ENCODE results near the gene SLC2A10. TPM values are rescaled to one million over a fixed set of nuclear protein-coding genes. Genes with fewer than 3 reads are reported as not detected.

The SLC2A10 gene
- polyA plus RNA-seq, 1 donor (not counting 4 experiments of a cell fraction or from before 2014, with no cell fraction given): not detected

DNA sequence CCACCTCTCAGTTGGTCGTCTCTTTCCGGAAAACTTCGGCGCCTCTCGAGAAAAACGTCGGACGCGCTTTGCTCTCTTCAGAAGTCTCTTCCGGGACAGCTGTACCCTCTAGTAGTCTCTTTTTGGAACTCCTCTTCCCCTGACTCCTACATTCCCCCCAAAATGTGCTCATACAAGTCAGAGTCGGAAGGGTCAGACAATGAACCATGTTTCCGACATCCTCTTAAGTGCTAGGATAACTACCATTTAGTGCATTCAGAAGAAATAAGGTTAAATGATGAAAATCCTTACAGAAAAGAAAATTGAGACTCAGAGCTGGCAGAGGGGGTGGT lies 19.7 kb upstream of the SLC2A10 start:
- Histone ChIP-seq H3K4me3 (ENCODE audit: control insufficient read depth in 2 of 3, extremely low read depth in 1 of 3, insufficient read depth in 2 of 3, low read depth in 1 of 3, low read length in 3 of 3) (peak overlapping the region; percentile 37 to 81 (median 74)), H4K20me1 (ENCODE audit: control insufficient read depth, extremely low read depth, insufficient read depth, low read length) (no peaks in the 10 kb centered on the region), H3K9me1 (ENCODE audit: control insufficient read depth, extremely low read depth, insufficient read depth, low read length) (no peaks in the 10 kb centered on the region), H3K79me2 (ENCODE audit: control insufficient read depth, insufficient read depth, low read length) (peaks cover 33% of the 10 kb centered on the region), H3K9me3 (ENCODE audit: control insufficient read depth, low read depth, low read length) (no peaks in the 10 kb centered on the region), H3K36me3 (ENCODE audit: control insufficient read depth in 2 of 2, extremely low read depth in 1 of 2, insufficient read depth in 2 of 2, low read length in 2 of 2) (peaks cover 0 to 2% of the 10 kb centered on the region in 2 experiments), H3K4me1 (ENCODE audit: control insufficient read depth, extremely low read depth, insufficient read depth, low read length) (peaks cover 4% of the 10 kb centered on the region), H3K27me3 (ENCODE audit: control insufficient read depth, extremely low read depth, insufficient read depth, low read length) (no peaks in the 10 kb centered on the region), H2AFZ (ENCODE audit: control insufficient read depth, low read length) (peak overlapping the region; percentile 95), H3K27ac (ENCODE audit: control insufficient read depth, insufficient read depth, low read length) (peak overlapping the region; percentile 74), H3K4me2 (ENCODE audit: control insufficient read depth, extremely low read depth, insufficient read depth, low read depth, low read length) (peak overlapping the region; percentile 92), H3K9ac (ENCODE audit: control insufficient read depth, extremely low read depth, insufficient read depth, low read length) (peak overlapping the region; percentile 91)
- no peak for TF ChIP-seq EZH2 (IDR thresholded peaks at IDR 0.05; ENCODE audit: low read length)
- TF ChIP-seq, protein P1, sequence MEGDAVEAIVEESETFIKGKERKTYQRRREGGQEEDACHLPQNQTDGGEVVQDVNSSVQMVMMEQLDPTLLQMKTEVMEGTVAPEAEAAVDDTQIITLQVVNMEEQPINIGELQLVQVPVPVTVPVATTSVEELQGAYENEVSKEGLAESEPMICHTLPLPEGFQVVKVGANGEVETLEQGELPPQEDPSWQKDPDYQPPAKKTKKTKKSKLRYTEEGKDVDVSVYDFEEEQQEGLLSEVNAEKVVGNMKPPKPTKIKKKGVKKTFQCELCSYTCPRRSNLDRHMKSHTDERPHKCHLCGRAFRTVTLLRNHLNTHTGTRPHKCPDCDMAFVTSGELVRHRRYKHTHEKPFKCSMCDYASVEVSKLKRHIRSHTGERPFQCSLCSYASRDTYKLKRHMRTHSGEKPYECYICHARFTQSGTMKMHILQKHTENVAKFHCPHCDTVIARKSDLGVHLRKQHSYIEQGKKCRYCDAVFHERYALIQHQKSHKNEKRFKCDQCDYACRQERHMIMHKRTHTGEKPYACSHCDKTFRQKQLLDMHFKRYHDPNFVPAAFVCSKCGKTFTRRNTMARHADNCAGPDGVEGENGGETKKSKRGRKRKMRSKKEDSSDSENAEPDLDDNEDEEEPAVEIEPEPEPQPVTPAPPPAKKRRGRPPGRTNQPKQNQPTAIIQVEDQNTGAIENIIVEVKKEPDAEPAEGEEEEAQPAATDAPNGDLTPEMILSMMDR (optimal IDR thresholded peaks at IDR 0.05 in 1 of 3, IDR thresholded peaks at IDR 0.05 in 1 of 3, conservative IDR thresholded peaks at IDR 0.05 in 1 of 3; ENCODE audit: extremely low read depth in 1 of 3, insufficient read depth in 2 of 3, low read length in 3 of 3): no peak
- no peak for FAIRE-seq
- dilution Hi-C loops (cut with MboI; ENCODE audit: extremely low pct_ligation_motif_present, low sequenced_read_pairs): no loop called here
- no peak for DNase-seq (ENCODE audit: low read depth, low spot score)

- Histone ChIP-seq H3K9me3 (ENCODE audit: control insufficient read depth, low read depth, low read length) (no peaks in the 10 kb centered on the region), H3K36me3 (ENCODE audit: control insufficient read depth in 2 of 2, extremely low read depth in 1 of 2, insufficient read depth in 2 of 2, low read length in 2 of 2) (peaks cover 0 to 2% of the 10 kb centered on the region in 2 experiments), H3K4me2 (ENCODE audit: control insufficient read depth, extremely low read depth, insufficient read depth, low read depth, low read length) (peak overlapping the region; percentile 92), H3K4me1 (ENCODE audit: control insufficient read depth, extremely low read depth, insufficient read depth, low read length) (peaks cover 4% of the 10 kb centered on the region), H2AFZ (ENCODE audit: control insufficient read depth, low read length) (peak overlapping the region; percentile 83), H3K9ac (ENCODE audit: control insufficient read depth, extremely low read depth, insufficient read depth, low read length) (peak overlapping the region; percentile 91), H3K9me1 (ENCODE audit: control insufficient read depth, extremely low read depth, insufficient read depth, low read length) (no peaks in the 10 kb centered on the region), H3K27me3 (ENCODE audit: control insufficient read depth, extremely low read depth, insufficient read depth, low read length) (no peaks in the 10 kb centered on the region), H3K79me2 (ENCODE audit: control insufficient read depth, insufficient read depth, low read length) (peaks cover 29% of the 10 kb centered on the region), H4K20me1 (ENCODE audit: control insufficient read depth, extremely low read depth, insufficient read depth, low read length) (no peaks in the 10 kb centered on the region), H3K27ac (ENCODE audit: control insufficient read depth, insufficient read depth, low read length) (peak overlapping the region; percentile 74), H3K4me3 (ENCODE audit: control insufficient read depth in 2 of 3, extremely low read depth in 1 of 3, insufficient read depth in 2 of 3, low read depth in 1 of 3, low read length in 3 of 3) (peak overlapping the region; percentile 37 to 81 (median 74))
- TF ChIP-seq EZH2 (IDR thresholded peaks at IDR 0.05; ENCODE audit: low read length): no peak
- TF ChIP-seq, protein P1 (optimal IDR thresholded peaks at IDR 0.05 in 1 of 3, IDR thresholded peaks at IDR 0.05 in 1 of 3, conservative IDR thresholded peaks at IDR 0.05 in 1 of 3; ENCODE audit: extremely low read depth in 1 of 3, insufficient read depth in 2 of 3, low read length in 3 of 3): no peak
- dilution Hi-C loops (cut with MboI; ENCODE audit: extremely low pct_ligation_motif_present, low sequenced_read_pairs): no loop called here
- DNase-seq (ENCODE audit: low read depth, low spot score) (no peak), FAIRE-seq (no peak)
Observed at GRCh38 chr20:46690219-46691106, 19.0 kb upstream of the SLC2A10 start.

All from keratinocyte (primary cell).